Right cardiac atrium (tissue), 5 donors: Measurements from ENCODE around the gene PRKN. TPM values are rescaled to one million over a fixed set of nuclear protein-coding genes. Genes with fewer than 3 reads are reported as not detected.

Source experiments
- ATAC-seq, 2 donors: fragments of 200-7000 bp; cut with Tn5 transposase; one replicate each; pipeline versions ENCODE4 v1.8.0 to v1.9.1; 2020; ENCODE audit warnings: moderate library complexity in 2 of 2, mild to moderate bottlenecking in 1 of 2
- DNase-seq, 3 donors: peaks; one replicate each; pipeline ENCODE4 v3.0.0-alpha.2; 2020
- H3K27ac ChIP-seq: one replicate; pipeline ENCODE4 v1.5.1; 2013; ENCODE audit warnings: mild to moderate bottlenecking, low read length, control low read depth, moderate library complexity
- H3K27me3 ChIP-seq: one replicate; pipeline ENCODE4 v1.6.1; 2013; ENCODE audit not compliant: control insufficient read depth, insufficient read depth
- H3K4me1 ChIP-seq: one replicate; pipeline ENCODE4 v1.6.1; 2013; ENCODE audit warnings: low read length; ENCODE audit not compliant: control insufficient read depth, insufficient read depth
- H3K4me3 ChIP-seq: one replicate; pipeline ENCODE4 v1.5.1; 2013; ENCODE audit warnings: low read length, control low read depth
- H3K9me3 ChIP-seq: one replicate; pipeline ENCODE4 v1.6.1; 2013; ENCODE audit warnings: low read length; ENCODE audit not compliant: control insufficient read depth
- WGBS: extraction: QIAGEN DNeasy Blood & Tissue Kit; methylation state at CpG from one replicate; pipeline ENCODE4 v1.1.7; 2013; 5-methylcytosine and 5-hydroxymethylcytosine counted together
- intact Hi-C, 4 donors: fragments of 100-400 bp; cut with DNase I; formaldehyde crosslinking; loops; one replicate each; pipeline versions ENCODE4 v1.11.0 to v1.14.0; 2022 to 2023
- polyA plus RNA-seq: library from polyadenylated mRNA; stranded (reverse); fragments of 200-250 nt; gene quantifications from one replicate; pipeline ENCODE4 v1.2.3, GENCODE V29; 2013
- total RNA-seq, 4 donors: library from RNA; stranded (reverse); fragmentation: NEBNext Ultra II Directional; extraction: Animal tissue kit (Norgen Biotek cat#: 25700); gene quantifications; one replicate each; pipeline ENCODE4 v1.2.1, GENCODE V29; 2021
- donor health status: healthy with polysubstance abuse.
- donor health status: DM: no; HTN: yes; CAD: no.
- donor health status: DM: no; HTN: no; CAD: no.
- donor health status: DM: no; HTN: yes; CAD: no; lungs with severe emphysema.
- donor health status: DM: yes; HTN: yes; CAD: no.

Gene PRKN
- total and polyA plus RNA-seq, 5 donors: 9.6 to 33.0 (median 24.8) TPM

DNA sequence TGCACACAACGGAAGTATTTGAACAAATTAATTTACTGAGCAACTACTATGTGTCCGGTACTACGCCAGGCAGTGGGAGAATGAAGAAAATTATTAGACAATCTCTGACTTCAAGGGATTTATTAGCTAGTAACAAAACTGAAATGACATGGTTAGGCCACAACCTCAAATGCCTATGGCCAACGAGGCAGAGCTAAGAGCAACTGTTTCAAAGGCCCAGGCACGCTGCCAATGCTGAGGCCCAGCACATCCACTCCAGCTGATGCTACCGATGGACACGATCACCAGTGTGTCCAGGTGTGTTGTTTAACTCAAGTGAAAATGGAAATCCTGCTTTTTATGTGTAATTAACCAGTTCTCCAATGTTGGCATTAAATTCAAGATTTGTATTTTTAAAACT lies 420.9 kb downstream of the PRKN start:
- intact Hi-C loops: no loop called here

GRCh38 chr6:162301128-162301527 lies 426.4 kb downstream of the PRKN start:
- intact Hi-C loops: no loop called here
- Histone ChIP-seq H3K4me1 (no peaks in the 10 kb centered on the region), H3K27ac (no peak overlapping the region), H3K9me3 (no peaks in the 10 kb centered on the region), H3K4me3 (no peak overlapping the region), H3K27me3 (no peaks in the 10 kb centered on the region)
- WGBS: 90% methylated on average over 6 of the region's 6 CpGs
- DNase-seq (no peak), ATAC-seq (no peak)

More for the DNA sequence above, 420.9 kb downstream of the PRKN start:
- Histone ChIP-seq H3K4me3 (no peak overlapping the region), H3K9me3 (no peaks in the 10 kb centered on the region), H3K4me1 (no peaks in the 10 kb centered on the region), H3K27me3 (no peaks in the 10 kb centered on the region), H3K27ac (no peak overlapping the region)
- 92% methylated on average over 7 of the region's 7 CpGs for WGBS
- ATAC-seq (no peak), DNase-seq (no peak)

- H3K4me1 ChIP-seq: peaks cover 8% of the 10 kb centered on the region
- no peak overlapping the region for H3K4me3 ChIP-seq
- no peak overlapping the region for H3K27ac ChIP-seq
- 23% methylated on average over 4 of the region's 4 CpGs for WGBS
- ATAC-seq (no peak), DNase-seq (peak in 2 of 3 donors; percentile 29 to 56)
- H3K9me3 ChIP-seq: no peaks in the 10 kb centered on the region
- intact Hi-C loops: no loop called here
- no peaks in the 10 kb centered on the region for H3K27me3 ChIP-seq
Measured at GRCh38 chr6:162294029-162294428, 433.5 kb downstream of the PRKN start.

DNA sequence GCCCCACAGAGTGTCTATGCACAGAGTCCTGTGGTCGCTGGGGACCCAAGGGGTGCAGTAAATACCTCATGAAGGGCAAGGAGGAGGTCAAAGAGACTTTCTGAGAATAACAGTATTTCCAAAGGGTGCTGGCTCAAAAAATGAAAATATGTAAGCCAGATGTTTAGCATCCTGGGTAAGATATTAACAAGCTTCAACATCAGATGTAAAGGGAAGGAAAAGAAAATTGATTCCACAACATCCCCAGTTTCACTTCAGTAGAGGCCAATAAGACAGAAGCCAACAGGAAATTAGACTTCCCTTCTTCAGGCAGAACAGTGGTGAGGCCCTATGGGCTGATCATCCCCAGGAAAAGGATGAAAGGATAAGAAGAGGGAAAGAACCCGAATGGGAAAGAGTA lies 434.7 kb downstream of the PRKN start:
- Histone ChIP-seq H3K4me3 (no peak overlapping the region), H3K9me3 (no peaks in the 10 kb centered on the region), H3K4me1 (peaks cover 8% of the 10 kb centered on the region), H3K27me3 (no peaks in the 10 kb centered on the region), H3K27ac (no peak overlapping the region)
- DNase-seq (no peak), ATAC-seq (no peak)
- intact Hi-C loops: no loop called here
- WGBS: 83% methylated on average over 2 of the region's 2 CpGs

DNA sequence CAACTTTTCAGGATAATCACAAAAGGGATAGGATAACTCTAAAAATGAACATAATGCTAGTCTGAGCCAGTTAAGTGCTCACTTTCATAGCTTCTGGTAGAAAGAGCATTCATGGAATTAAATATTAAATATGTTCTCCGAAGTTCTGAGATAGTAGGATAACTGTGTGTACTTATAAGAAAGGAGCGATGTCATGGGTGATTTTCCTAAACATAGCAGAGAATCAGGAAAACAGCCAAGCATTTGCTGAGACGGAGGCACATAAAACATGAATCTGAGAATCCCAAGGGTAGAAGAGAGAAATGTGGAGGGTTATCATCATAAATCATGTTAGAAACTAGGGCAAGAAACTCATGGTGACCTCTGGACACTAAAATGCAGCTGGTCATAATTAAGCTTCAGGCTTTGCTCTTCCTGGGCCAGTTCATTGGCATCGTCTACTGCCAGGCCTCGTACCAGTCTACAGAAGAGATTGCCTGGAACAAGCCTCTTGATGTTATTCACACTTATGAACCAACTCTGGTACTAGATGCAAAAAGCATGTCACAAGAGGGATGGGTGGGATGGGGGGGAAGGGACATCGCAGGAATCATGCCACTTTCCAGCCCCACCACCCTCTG lies 436.6 kb downstream of the PRKN start:
- H3K27ac ChIP-seq: no peak overlapping the region
- H3K4me3 ChIP-seq: no peak overlapping the region
- intact Hi-C loops: no loop called here
- DNase-seq (no peak), ATAC-seq (no peak)
- no peaks in the 10 kb centered on the region for H3K9me3 ChIP-seq
- 55% methylated on average over 6 of the region's 6 CpGs for WGBS
- H3K27me3 ChIP-seq: no peaks in the 10 kb centered on the region
- H3K4me1 ChIP-seq: peaks cover 8% of the 10 kb centered on the region

DNA sequence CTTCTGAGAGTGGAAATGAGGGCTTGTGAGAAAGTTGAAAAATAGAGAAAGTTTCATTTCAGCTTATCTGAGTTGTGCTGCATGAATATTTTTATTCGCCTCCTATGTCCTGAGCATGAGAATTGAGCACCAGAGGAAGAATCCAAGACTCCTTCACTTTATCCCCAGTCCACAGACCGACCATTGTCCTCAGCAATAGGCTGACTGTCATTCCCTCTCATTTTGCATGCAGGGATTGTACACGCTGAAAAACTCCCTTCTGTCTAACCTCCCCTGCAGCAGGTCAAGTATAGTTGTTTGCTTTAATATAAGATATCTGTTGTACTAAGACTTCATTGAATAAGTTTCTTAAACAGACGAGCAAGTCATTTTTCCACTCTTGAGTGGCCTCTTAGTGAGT lies 437.6 kb downstream of the PRKN start:
- H3K4me1 ChIP-seq: peaks cover 8% of the 10 kb centered on the region
- no peak overlapping the region for H3K4me3 ChIP-seq
- H3K9me3 ChIP-seq: no peaks in the 10 kb centered on the region
- DNase-seq: no peak
- intact Hi-C loops: no loop called here
- no peak for ATAC-seq
- 75% methylated on average over 4 of the region's 4 CpGs for WGBS
- no peaks in the 10 kb centered on the region for H3K27me3 ChIP-seq
- H3K27ac ChIP-seq: no peak overlapping the region

GRCh38 chr6:162273986-162274385 lies 453.6 kb downstream of the PRKN start:
- no peak for ATAC-seq
- 97% methylated on average over 2 of the region's 2 CpGs for WGBS
- H3K27me3 ChIP-seq: no peaks in the 10 kb centered on the region
- no peak for DNase-seq
- H3K4me1 ChIP-seq: no peaks in the 10 kb centered on the region
- intact Hi-C loops: no loop called here
- no peak overlapping the region for H3K4me3 ChIP-seq
- no peak overlapping the region for H3K27ac ChIP-seq
- H3K9me3 ChIP-seq: no peaks in the 10 kb centered on the region

GRCh38 chr6:162271922-162272321 lies 455.6 kb downstream of the PRKN start:
- no peak for ATAC-seq
- Histone ChIP-seq H3K27me3 (no peaks in the 10 kb centered on the region), H3K27ac (no peak overlapping the region), H3K9me3 (no peaks in the 10 kb centered on the region), H3K4me1 (no peaks in the 10 kb centered on the region), H3K4me3 (no peak overlapping the region)
- no peak for DNase-seq
- 68% methylated on average over 5 of the region's 5 CpGs for WGBS
- intact Hi-C loops: no loop called here

- no peaks in the 10 kb centered on the region for H3K9me3 ChIP-seq
- H3K27ac ChIP-seq: no peak overlapping the region
- ATAC-seq (no peak), DNase-seq (no peak)
- no peaks in the 10 kb centered on the region for H3K4me1 ChIP-seq
- no peak overlapping the region for H3K4me3 ChIP-seq
- intact Hi-C loops: no loop called here
- H3K27me3 ChIP-seq: no peaks in the 10 kb centered on the region
- 93% methylated on average over 5 of the region's 5 CpGs for WGBS
Measured at GRCh38 chr6:162270966-162271365, 456.6 kb downstream of the PRKN start.

GRCh38 chr6:162267641-162268040 lies 459.9 kb downstream of the PRKN start:
- no peaks in the 10 kb centered on the region for H3K27me3 ChIP-seq
- H3K27ac ChIP-seq: no peak overlapping the region
- 72% methylated on average over 2 of the region's 2 CpGs for WGBS
- no peak overlapping the region for H3K4me3 ChIP-seq
- DNase-seq: no peak
- intact Hi-C loops: no loop called here
- H3K9me3 ChIP-seq: no peaks in the 10 kb centered on the region
- no peak for ATAC-seq
- no peaks in the 10 kb centered on the region for H3K4me1 ChIP-seq

DNA sequence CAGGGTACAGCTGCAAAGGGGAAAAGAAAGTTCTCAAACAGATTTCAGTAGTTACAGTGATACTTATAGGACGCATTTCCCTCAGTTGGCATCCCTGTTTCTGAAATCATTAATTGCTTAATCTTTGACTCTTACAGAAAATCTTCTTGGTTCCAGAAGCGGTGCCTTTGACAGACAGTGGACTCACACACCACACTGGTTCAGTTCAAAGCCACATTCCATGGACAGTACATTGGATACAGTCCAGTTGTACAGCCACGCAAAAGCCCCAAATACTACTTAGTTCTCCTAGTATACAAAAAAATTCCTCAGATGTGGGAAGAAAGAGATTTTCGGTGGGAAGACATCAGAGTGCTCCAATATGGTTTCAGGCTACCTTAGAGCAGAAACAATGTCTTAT lies 460.4 kb downstream of the PRKN start:
- no peaks in the 10 kb centered on the region for H3K9me3 ChIP-seq
- WGBS: 59% methylated on average over 4 of the region's 4 CpGs
- no peak overlapping the region for H3K27ac ChIP-seq
- no peaks in the 10 kb centered on the region for H3K4me1 ChIP-seq
- intact Hi-C loops: no loop called here
- H3K27me3 ChIP-seq: no peaks in the 10 kb centered on the region
- H3K4me3 ChIP-seq: no peak overlapping the region
- DNase-seq: no peak
- ATAC-seq: no peak

DNA sequence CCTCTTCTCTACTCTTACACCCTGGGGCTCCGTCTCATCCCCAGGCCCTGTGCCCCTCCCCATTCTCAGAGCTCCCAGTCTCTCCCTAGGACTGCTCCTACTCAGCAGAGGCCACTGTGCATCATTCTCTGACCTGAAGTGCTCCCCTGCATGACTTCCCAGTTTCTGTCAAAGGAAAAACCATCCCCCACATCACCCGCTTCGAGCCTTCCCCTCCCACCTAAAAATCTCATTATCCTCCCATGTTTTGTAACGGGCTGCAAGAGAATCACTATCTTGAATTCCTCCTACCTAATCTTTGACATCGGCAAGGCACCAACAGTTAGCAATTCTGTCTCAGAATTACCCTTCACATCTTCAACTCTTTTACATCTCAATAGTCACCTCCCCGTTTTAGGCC lies 463.0 kb downstream of the PRKN start:
- 84% methylated on average over 6 of the region's 6 CpGs for WGBS
- H3K9me3 ChIP-seq: no peaks in the 10 kb centered on the region
- no peak for DNase-seq
- no peak for ATAC-seq
- no peaks in the 10 kb centered on the region for H3K27me3 ChIP-seq
- no peak overlapping the region for H3K27ac ChIP-seq
- H3K4me3 ChIP-seq: no peak overlapping the region
- no peaks in the 10 kb centered on the region for H3K4me1 ChIP-seq
- intact Hi-C loops: no loop called here
